Measurements from ENCODE around the gene HPGDS. TPM values are rescaled to one million over a fixed set of nuclear protein-coding genes. Genes with fewer than 3 reads are reported as not detected.

The HPGDS gene
- polyA plus RNA-seq, 1 donor from 2014 or later, result not detected

- Histone ChIP-seq H3K79me2 (replicated peaks; ENCODE audit: insufficient read depth, low read length) (no peaks in the 10 kb centered on the region), H3K27ac (ENCODE audit: low read length) (no peak overlapping the region), H3K4me2 (ENCODE audit: low read length) (no peak overlapping the region), H3K36me3 (ENCODE audit: insufficient read depth, low read length) (no peaks in the 10 kb centered on the region), H3K27me3 (ENCODE audit: insufficient read depth, low read depth, low read length) (no peaks in the 10 kb centered on the region), H3F3A (ENCODE audit: insufficient read depth, low read length, poor library complexity, severe bottlenecking) (no peaks in the 10 kb centered on the region), H4K20me1 (ENCODE audit: insufficient read depth) (no peaks in the 10 kb centered on the region), H3K9me3 (ENCODE audit: low read length) (no peaks in the 10 kb centered on the region), H3K9me2 (ENCODE audit: insufficient read depth, low read length) (no peaks in the 10 kb centered on the region), H3K9ac (ENCODE audit: low read length) (no peak overlapping the region), H3K4me3 (ENCODE audit: low read length) (no peak overlapping the region), H2AFZ (ENCODE audit: low read depth, low read length) (no peak overlapping the region)
- TF ChIP-seq MXI1 (conservative IDR thresholded peaks at IDR 0.05; ENCODE audit: poor library complexity, severe bottlenecking), result no peak
- no peak for TF ChIP-seq EZH2 (IDR thresholded peaks at IDR 0.05; ENCODE audit: borderline replicate concordance, insufficient read depth, low read length, poor library complexity, severe bottlenecking)
- no peak for TF ChIP-seq CTCF (IDR thresholded peaks at IDR 0.05; ENCODE audit: poor library complexity, severe bottlenecking)
- TF ChIP-seq POLR2AphosphoS5 (IDR thresholded peaks at IDR 0.05), result no peak
- TF ChIP-seq, protein P1, sequence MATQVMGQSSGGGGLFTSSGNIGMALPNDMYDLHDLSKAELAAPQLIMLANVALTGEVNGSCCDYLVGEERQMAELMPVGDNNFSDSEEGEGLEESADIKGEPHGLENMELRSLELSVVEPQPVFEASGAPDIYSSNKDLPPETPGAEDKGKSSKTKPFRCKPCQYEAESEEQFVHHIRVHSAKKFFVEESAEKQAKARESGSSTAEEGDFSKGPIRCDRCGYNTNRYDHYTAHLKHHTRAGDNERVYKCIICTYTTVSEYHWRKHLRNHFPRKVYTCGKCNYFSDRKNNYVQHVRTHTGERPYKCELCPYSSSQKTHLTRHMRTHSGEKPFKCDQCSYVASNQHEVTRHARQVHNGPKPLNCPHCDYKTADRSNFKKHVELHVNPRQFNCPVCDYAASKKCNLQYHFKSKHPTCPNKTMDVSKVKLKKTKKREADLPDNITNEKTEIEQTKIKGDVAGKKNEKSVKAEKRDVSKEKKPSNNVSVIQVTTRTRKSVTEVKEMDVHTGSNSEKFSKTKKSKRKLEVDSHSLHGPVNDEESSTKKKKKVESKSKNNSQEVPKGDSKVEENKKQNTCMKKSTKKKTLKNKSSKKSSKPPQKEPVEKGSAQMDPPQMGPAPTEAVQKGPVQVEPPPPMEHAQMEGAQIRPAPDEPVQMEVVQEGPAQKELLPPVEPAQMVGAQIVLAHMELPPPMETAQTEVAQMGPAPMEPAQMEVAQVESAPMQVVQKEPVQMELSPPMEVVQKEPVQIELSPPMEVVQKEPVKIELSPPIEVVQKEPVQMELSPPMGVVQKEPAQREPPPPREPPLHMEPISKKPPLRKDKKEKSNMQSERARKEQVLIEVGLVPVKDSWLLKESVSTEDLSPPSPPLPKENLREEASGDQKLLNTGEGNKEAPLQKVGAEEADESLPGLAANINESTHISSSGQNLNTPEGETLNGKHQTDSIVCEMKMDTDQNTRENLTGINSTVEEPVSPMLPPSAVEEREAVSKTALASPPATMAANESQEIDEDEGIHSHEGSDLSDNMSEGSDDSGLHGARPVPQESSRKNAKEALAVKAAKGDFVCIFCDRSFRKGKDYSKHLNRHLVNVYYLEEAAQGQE (IDR thresholded peaks at IDR 0.05; ENCODE audit: borderline replicate concordance), result no peak
- no peak for TF ChIP-seq EP300 (conservative IDR thresholded peaks at IDR 0.05; ENCODE audit: poor library complexity, severe bottlenecking)
Measured at GRCh38 chr4:94375364-94375763, 32.7 kb upstream of the HPGDS start.

DNA sequence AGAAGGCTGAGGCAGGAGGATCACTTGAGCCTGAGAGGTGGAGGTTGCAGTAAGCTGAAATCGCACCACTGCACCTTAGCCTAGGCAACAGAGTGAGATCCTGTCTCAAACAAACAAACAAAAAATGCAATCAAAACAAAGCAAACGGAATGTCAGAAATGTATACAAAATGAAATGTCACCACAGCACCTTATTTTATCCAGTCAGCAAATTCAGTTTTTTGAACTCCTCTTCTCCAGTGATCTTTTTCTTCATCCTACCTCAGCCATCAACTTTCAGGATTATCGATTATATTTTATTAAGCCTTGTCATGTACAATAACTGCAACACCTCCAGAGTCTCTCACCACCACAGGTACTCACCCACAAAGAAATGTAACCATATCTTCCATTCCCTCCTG, 31.1 kb upstream of the HPGDS start:
- Histone ChIP-seq H3K4me2 (ENCODE audit: low read length) (no peak overlapping the region), H2AFZ (ENCODE audit: low read depth, low read length) (no peak overlapping the region), H3K27me3 (ENCODE audit: insufficient read depth, low read depth, low read length) (no peaks in the 10 kb centered on the region), H3F3A (ENCODE audit: insufficient read depth, low read length, poor library complexity, severe bottlenecking) (no peaks in the 10 kb centered on the region), H3K27ac (ENCODE audit: low read length) (no peak overlapping the region), H3K79me2 (replicated peaks; ENCODE audit: insufficient read depth, low read length) (no peaks in the 10 kb centered on the region), H3K9me3 (ENCODE audit: low read length) (no peaks in the 10 kb centered on the region), H4K20me1 (ENCODE audit: insufficient read depth) (no peaks in the 10 kb centered on the region), H3K9ac (ENCODE audit: low read length) (no peak overlapping the region), H3K4me3 (ENCODE audit: low read length) (no peak overlapping the region), H3K36me3 (ENCODE audit: insufficient read depth, low read length) (no peaks in the 10 kb centered on the region), H3K9me2 (ENCODE audit: insufficient read depth, low read length) (no peaks in the 10 kb centered on the region)
- no peak for TF ChIP-seq MXI1 (conservative IDR thresholded peaks at IDR 0.05; ENCODE audit: poor library complexity, severe bottlenecking)
- TF ChIP-seq, protein P1 (IDR thresholded peaks at IDR 0.05; ENCODE audit: borderline replicate concordance), result no peak
- no peak for TF ChIP-seq RAD21 (conservative IDR thresholded peaks at IDR 0.05)
- no peak for TF ChIP-seq TAF1 (IDR thresholded peaks at IDR 0.05; ENCODE audit: low read depth)
- TF ChIP-seq SMC3 (conservative IDR thresholded peaks at IDR 0.05; ENCODE audit: poor library complexity), result no peak
- no peak for TF ChIP-seq POLR2AphosphoS5 (IDR thresholded peaks at IDR 0.05)
- no peak for TF ChIP-seq EZH2 (IDR thresholded peaks at IDR 0.05; ENCODE audit: borderline replicate concordance, insufficient read depth, low read length, poor library complexity, severe bottlenecking)
- TF ChIP-seq CTCF (IDR thresholded peaks at IDR 0.05; ENCODE audit: poor library complexity, severe bottlenecking), result no peak
- TF ChIP-seq EP300 (conservative IDR thresholded peaks at IDR 0.05; ENCODE audit: poor library complexity, severe bottlenecking), result no peak
